Breast epithelium (tissue), 4 donors: ENCODE results near the gene TXNRD1. TPM values are rescaled to one million over a fixed set of nuclear protein-coding genes. Genes with fewer than 3 reads are reported as not detected.

ENCODE experiments used
- DNase-seq, 2 donors: peaks; one replicate each; pipeline ENCODE4 v3.0.0-alpha.2; 2019; ENCODE audit warnings: low spot score in 2 of 2
- H3K27ac ChIP-seq, 2 donors: fragments of 200-600 bp; sonication (generic) in 1 of 2; one replicate each; pipeline ENCODE4 v1.5.1; 2016 to 2019; ENCODE audit warnings: mild to moderate bottlenecking in 1 of 2
- H3K27me3 ChIP-seq, 2 donors: fragments of 200-600 bp; sonication (generic) in 1 of 2; one replicate each; pipeline versions ENCODE4 v1.5.1 to v1.6.0; 2017 to 2019; ENCODE audit warnings: control low read depth in 1 of 2, mild to moderate bottlenecking in 1 of 2
- H3K36me3 ChIP-seq: fragments of 200-600 bp; one replicate; pipeline ENCODE4 v1.5.1; 2019
- H3K4me1 ChIP-seq, 2 donors: fragments of 200-600 bp; sonication (generic); one replicate each; pipeline ENCODE4 v1.5.1; 2016 to 2019; ENCODE audit warnings: control low read depth in 1 of 2
- H3K4me3 ChIP-seq, 3 donors: fragments of 200-600 bp; sonication (generic); 1 replicate in 2 of 3; 2 replicates in 1 of 3; pipeline ENCODE4 v1.5.1; 2016 to 2019; ENCODE audit warnings: mild to moderate bottlenecking in 3 of 3, moderate library complexity in 2 of 3
- H3K9me3 ChIP-seq, 2 donors: fragments of 200-600 bp; sonication (generic) in 1 of 2; one replicate each; pipeline ENCODE4 v1.5.1; 2016 to 2019; ENCODE audit warnings: control low read depth in 1 of 2
- CTCF ChIP-seq, 3 donors: fragments of 450-650 bp; IDR thresholded peaks; one replicate each; pipeline ENCODE4 v1.5.1; 2016 to 2017; ENCODE audit warnings: antibody characterized with exemption in 3 of 3, mild to moderate bottlenecking in 3 of 3, moderate library complexity in 3 of 3
- POLR2A ChIP-seq: fragments of 450-650 bp; IDR thresholded peaks from one replicate; pipeline ENCODE4 v1.6.1; 2016; ENCODE audit warnings: antibody characterized with exemption, mild to moderate bottlenecking, moderate library complexity
- POLR2AphosphoS5 ChIP-seq, 3 donors: sonication (generic); formaldehyde crosslinking; IDR thresholded peaks; one replicate each; pipeline ENCODE4 v1.6.1; 2017; ENCODE audit warnings: antibody characterized with exemption in 3 of 3
- intact Hi-C: fragments of 100-400 bp; cut with DNase I; formaldehyde crosslinking; loops from one replicate; pipeline ENCODE4 v1.15.1; 2023; ENCODE audit warnings: low total_unique reads
- total RNA-seq, 3 donors: library from RNA; depleted of rRNA; stranded (reverse); fragments of >200 nt; gene quantifications; one replicate each; pipeline ENCODE4 v1.1.0, GENCODE V29; 2016

Gene TXNRD1
- total RNA-seq, 3 donors from 2014 or later: 60.2 to 137 (median 103) TPM

- H3K27me3 ChIP-seq: no peaks in the 10 kb centered on the region
- no peaks in the 10 kb centered on the region for H3K4me1 ChIP-seq
- TF ChIP-seq POLR2AphosphoS5 (IDR thresholded peaks at IDR 0.05) (no peak), POLR2A (no peak), CTCF (IDR thresholded peaks at IDR 0.05) (no peak)
- DNase-seq: no peak
- H3K9me3 ChIP-seq: peaks cover 19 to 24% of the 10 kb centered on the region in 2 donors
- no peak overlapping the region for H3K4me3 ChIP-seq
- no peaks in the 10 kb centered on the region for H3K36me3 ChIP-seq
- H3K27ac ChIP-seq: no peak overlapping the region
- intact Hi-C loops: no loop called here
These were observed 22.4 kb downstream of the TXNRD1 start for GRCh38 chr12:104237930-104238329.

GRCh38 chr12:104242546-104243206 is 27.1 kb downstream of the TXNRD1 start:
- no peaks in the 10 kb centered on the region for H3K4me1 ChIP-seq
- H3K4me3 ChIP-seq: no peak overlapping the region
- no peaks in the 10 kb centered on the region for H3K27me3 ChIP-seq
- H3K27ac ChIP-seq: no peak overlapping the region
- TF ChIP-seq POLR2AphosphoS5 (IDR thresholded peaks at IDR 0.05) (no peak), CTCF (IDR thresholded peaks at IDR 0.05) (no peak), POLR2A (no peak)
- intact Hi-C loops: no loop called here
- H3K36me3 ChIP-seq: no peaks in the 10 kb centered on the region
- no peak for DNase-seq
- no peaks in the 10 kb centered on the region for H3K9me3 ChIP-seq

- Histone ChIP-seq H3K36me3 (no peaks in the 10 kb centered on the region), H3K27me3 (no peaks in the 10 kb centered on the region), H3K4me3 (no peak overlapping the region), H3K9me3 (no peaks in the 10 kb centered on the region), H3K27ac (no peak overlapping the region), H3K4me1 (no peaks in the 10 kb centered on the region)
- intact Hi-C loops: no loop called here
- DNase-seq: no peak
- TF ChIP-seq CTCF (IDR thresholded peaks at IDR 0.05) (no peak), POLR2AphosphoS5 (IDR thresholded peaks at IDR 0.05) (no peak), POLR2A (no peak)
These were observed 28.0 kb downstream of the TXNRD1 start for GRCh38 chr12:104243551-104243950.

- no peak for DNase-seq
- TF ChIP-seq POLR2A (no peak), POLR2AphosphoS5 (IDR thresholded peaks at IDR 0.05) (no peak), CTCF (IDR thresholded peaks at IDR 0.05) (no peak)
- Histone ChIP-seq H3K4me3 (no peak overlapping the region), H3K4me1 (no peaks in the 10 kb centered on the region), H3K9me3 (no peaks in the 10 kb centered on the region), H3K27me3 (no peaks in the 10 kb centered on the region), H3K36me3 (no peaks in the 10 kb centered on the region), H3K27ac (no peak overlapping the region)
- intact Hi-C loops: no loop called here
These were observed 28.4 kb downstream of the TXNRD1 start for GRCh38 chr12:104243971-104244370.

- no peak for DNase-seq
- no peak overlapping the region for H3K4me3 ChIP-seq
- TF ChIP-seq POLR2AphosphoS5 (IDR thresholded peaks at IDR 0.05): no peak
- TF ChIP-seq POLR2A: no peak
- TF ChIP-seq CTCF (IDR thresholded peaks at IDR 0.05): no peak
- H3K27ac ChIP-seq: no peak overlapping the region
- no peaks in the 10 kb centered on the region for H3K4me1 ChIP-seq
- H3K36me3 ChIP-seq: no peaks in the 10 kb centered on the region
- H3K9me3 ChIP-seq: no peaks in the 10 kb centered on the region
- no peaks in the 10 kb centered on the region for H3K27me3 ChIP-seq
- intact Hi-C loops: no loop called here
These were observed 32.1 kb downstream of the TXNRD1 start for GRCh38 chr12:104247698-104248097.
